ENCODE results near the gene PALS2. TPM values are rescaled to one million over a fixed set of nuclear protein-coding genes. Genes with fewer than 3 reads are reported as not detected.

Gene PALS2
- polyA plus RNA-seq, 4 donors, result 8.8 to 11.2 (median 10.2) TPM

DNA sequence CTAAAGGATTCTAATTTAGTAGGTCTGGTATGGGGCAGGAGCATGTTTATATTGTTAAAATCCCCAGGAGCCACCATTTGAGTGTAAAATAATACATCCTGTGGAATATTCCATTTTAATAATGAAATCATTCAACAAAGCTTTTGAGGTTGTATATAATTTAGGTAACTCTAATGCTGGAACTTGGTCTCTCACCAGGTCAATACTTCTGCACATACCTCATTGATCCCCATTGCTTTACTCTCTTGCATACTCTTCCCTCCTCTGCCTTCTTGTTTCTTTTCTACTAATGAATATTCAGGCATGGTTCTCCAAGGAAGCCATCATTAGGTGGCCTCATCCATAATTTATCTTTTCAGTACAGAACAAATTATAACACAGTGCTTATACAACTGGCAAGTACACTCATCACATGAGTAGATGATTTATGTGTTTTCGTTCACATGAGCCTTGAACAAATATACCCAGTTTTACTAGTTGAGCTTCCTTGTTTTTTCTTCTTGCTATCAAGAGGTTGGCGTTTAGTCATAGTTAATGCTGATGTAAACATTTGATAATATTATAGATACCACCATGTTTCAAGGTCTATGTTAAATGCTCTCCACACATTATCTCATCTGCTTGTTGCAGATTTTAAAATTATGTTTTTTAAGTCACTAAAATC is 7.2 kb downstream of the PALS2 start:
- DNase-seq (ENCODE audit: low read depth in 4 of 4, low spot score in 3 of 4), result no peak

DNA sequence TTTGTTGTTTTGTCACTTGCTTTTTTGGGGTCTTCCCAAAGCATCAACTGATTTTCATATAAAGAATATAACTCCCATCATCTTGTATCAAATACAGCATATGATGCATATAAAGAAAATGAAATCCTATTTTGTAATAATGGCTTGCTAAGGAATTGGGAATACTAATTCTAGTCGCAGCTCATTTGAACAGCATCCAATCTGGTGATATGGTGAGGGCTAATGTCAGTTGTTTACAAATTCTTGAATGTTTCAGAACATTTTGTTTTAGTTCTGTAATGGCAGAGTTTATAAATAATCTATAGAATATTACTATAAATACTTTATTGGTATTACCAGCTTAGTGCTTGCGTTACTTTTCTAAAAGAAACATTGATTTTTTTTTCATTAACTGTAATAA is 8.9 kb downstream of the PALS2 start:
- no peak for DNase-seq (ENCODE audit: low read depth in 4 of 4, low spot score in 3 of 4)

DNA sequence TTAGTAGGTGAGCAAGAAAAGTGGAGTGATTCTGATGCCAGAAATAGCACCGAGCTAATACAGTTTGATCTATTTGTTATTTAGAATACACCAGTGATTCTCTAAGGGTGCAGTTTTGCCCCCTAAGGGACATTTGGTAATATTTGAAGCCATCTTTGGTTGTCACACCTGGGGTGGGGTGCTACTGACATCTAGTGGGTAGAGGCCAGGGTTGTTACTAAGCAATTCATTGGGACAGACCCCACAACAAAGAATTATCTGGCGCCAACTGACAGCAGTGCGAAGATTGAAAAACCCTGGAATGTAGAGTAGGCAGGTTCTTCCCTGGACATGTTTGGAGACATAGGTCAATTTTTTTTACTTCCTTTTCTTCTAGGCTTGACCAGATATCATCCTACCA is 14.6 kb downstream of the PALS2 start:
- DNase-seq (ENCODE audit: low read depth in 4 of 4, low spot score in 3 of 4), result no peak

DNA sequence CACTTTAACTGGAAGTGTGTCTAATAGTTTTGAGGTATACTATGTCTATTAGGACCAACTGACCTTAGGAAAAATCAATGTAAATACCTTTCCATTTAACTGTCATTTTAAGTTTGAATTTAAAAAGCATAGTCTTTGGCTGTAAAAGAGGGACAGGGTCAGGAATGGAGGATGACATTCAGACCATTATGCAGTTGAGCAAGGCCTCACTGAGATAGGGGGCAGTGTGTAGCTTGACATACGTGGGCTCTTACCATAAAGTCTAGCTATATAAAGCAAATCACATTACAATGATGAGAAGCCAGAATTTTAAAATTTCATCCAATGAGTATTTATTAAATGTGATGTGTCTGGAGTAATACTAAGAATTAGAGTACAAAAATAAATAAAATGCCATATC is 17.9 kb downstream of the PALS2 start:
- DNase-seq (ENCODE audit: low read depth in 4 of 4, low spot score in 3 of 4), result no peak

DNA sequence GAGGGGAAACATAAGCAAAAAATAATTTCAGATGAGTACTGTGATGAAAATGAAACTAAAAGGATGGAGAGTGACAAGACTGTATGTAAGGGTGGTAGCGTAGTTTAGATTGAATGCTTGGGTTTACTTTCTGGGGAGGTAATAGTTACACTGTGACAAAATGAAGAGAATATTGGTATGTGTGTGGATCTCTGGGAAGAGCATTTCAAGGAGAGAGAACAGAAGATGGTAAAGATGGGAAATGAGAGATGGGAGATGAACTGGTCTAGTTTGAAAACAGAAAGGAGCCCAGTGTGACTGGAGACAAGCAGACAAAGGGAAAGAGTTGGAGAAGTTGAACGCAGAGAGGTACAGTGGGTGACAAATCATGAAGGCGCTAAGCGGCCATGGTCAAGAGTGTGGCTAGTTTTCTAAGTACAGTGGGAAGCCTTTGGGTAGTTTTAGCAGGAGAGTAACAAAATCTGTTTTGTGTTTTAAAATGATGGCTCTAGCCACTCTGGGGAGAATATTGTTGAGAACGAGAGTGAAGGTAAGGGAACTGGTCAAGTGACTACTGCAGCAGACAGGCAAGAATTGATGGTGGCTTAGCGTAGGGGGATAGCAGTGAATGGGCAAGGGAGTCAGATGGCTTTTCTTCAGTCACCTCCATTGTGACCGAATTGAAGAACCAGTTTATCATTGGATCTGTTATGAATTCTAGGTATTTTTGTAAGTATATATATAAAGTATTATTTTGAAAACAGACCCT is 22.6 kb downstream of the PALS2 start:
- DNase-seq (ENCODE audit: low read depth in 4 of 4, low spot score in 3 of 4), result no peak

DNA sequence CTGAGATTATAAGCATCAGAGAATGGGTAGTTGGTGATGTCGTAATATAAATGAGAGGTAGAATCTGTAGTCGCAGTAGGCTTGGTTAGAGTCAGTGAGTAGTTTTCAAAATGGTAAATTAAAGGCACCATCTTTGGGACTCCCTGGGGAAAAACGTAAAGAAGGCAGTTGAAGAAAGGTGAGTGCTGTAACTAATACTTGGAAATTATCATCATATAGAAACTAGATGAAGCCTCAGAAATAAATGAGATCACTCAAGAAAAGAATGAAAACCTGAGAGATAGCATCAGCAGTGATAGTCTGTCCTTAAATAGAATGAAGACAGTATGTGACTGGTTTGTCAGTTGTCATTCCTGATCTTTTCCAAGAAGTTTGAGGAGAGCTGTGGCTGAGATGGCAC is 23.8 kb downstream of the PALS2 start:
- no peak for DNase-seq (ENCODE audit: low read depth in 4 of 4, low spot score in 3 of 4)

DNA sequence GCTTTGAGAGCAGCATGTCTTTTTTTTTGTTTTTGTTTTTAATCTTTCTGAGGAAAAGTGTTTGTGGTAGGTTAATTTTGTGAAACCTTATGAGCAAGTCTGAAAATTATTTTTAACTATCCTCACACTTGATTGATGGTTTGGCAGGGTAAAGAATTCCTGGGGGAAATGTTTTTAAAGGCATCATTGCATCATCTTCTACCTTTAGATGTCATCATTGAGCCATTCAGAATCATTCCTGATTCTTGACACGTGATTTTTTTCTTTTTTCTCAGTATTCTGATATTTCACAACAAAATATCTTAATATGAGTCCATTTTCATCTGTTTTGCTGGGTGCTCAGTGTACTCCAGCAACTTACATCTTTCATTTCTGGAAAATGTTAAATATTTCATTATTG is 28.3 kb downstream of the PALS2 start:
- DNase-seq (ENCODE audit: low read depth in 4 of 4, low spot score in 3 of 4), result no peak

DNA sequence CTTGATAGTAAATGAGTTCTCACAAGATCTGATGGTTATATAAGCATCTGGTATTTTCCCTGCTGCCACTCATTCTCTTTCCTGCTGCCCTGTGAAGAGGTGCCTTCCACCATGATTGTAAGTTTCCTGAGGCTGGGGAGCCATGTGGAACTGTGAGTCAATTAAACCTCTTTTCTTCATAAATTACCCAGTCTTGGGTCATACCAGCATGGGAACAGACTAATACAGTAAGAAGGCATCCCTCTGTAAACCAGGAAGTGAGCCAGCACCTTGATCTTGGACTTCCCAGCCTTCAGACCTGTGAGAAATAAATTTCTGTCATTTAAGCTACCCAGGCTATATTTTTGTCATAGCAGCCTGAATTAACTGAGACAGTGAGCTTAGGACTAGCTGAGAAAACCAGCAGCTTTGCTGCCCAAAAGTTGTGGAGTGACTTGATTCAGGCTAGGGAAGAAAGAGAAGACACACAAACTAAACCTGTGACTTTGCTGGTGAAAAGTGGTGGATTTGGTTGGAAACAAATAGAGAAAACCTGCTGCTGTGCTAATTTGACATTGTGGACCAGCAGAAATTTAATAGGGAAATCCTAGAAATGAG is 29.7 kb downstream of the PALS2 start:
- DNase-seq (ENCODE audit: low read depth in 4 of 4, low spot score in 3 of 4), result no peak

DNA sequence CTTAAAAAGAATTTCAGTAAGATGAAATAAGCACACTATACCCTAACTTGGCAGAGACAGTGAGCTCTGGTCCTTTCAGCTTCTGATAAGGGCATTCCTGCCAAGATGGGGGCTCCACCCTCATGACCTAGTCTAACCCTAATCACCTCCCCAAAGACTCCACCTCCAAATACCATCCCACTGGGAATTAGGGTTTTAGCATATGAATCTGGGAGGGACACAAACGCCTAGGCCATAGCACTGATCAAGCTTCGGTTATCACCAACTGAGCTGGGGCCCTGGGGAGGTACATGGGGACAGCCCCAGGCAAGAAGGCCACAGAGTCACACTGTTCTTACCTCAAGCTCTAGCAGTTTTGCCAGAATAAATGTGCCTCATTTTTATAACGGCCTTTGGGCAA is 31.4 kb downstream of the PALS2 start:
- no peak for DNase-seq (ENCODE audit: low read depth in 4 of 4, low spot score in 3 of 4)

DNA sequence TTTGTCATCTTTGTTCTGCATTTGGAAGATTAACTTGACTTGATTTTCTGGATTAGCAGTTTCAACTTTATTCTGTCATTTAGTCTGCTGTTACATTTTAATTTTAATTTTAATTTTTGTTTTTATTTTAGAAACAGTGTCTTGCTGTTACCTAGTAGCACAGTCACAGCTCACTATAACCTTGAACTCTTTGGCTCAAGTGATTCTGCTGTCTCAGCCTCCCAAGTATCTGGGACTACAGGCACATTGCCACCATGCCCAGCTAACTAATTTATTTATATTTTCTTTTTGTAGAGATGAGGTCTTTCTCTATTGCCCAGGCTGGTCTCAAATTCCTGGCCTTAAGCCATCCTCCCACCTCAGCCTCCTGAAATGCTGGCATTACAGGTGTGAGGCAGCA is 35.3 kb downstream of the PALS2 start:
- no peak for DNase-seq (ENCODE audit: low read depth in 4 of 4, low spot score in 3 of 4)

DNA sequence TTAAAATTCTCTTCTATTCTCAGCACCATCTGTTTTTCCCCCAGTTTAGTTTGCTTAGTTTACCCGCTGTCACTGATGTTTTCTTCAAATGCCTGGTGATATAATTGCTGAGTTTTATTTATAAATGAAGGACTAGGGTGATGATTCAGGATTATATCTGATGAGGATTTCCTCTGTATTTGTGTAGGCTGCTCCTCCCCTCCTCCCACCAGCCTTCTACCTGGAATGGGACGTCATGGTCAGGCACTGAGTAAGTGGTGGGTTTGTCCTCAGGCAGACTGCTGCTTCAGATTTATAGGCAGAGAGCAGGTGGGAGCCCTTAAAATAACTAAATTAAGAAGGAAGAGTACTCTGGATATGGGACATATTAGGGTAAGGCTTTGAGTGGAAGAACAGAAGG is 35.8 kb downstream of the PALS2 start:
- DNase-seq (ENCODE audit: low read depth in 4 of 4, low spot score in 3 of 4), result no peak

DNA sequence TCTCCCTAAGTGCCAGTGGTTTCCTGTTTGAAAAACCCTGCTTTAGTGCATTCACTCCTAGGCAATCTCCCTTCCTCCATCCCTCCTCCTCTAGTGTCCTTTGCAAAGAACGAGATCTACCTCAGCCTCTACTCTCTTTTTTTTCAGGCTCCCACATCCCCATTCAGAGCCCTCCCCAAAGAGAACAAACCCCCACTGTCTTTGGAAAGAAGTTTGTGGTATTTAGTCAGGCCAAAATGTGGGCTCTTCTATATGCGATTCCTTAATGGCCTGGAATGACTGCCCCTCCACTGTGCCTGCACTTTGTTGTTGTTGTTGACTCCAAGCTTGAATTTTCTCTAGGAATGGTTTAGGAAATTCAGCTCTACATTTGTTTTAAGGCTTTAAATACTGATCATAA is 36.3 kb downstream of the PALS2 start:
- no peak for DNase-seq (ENCODE audit: low read depth in 4 of 4, low spot score in 3 of 4)

DNA sequence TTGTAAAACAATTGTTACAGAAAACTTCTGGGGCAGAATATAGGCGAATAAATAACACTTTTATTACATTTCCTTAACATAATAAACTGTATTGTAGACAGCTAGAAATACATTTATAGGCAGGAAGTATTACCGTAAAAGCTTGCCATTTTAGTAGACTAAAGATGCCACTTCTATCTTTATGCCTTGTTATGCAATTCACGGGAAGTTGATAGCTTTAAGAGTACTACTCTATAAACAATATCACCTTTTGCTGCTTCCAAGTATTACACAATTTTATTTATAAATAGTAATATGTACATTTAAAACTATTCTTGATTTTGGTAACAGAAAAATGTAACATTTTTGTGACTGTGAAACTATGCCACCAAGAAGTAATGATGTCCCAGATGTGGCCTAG is 37.9 kb downstream of the PALS2 start:
- DNase-seq (ENCODE audit: low read depth in 4 of 4, low spot score in 3 of 4), result no peak

DNA sequence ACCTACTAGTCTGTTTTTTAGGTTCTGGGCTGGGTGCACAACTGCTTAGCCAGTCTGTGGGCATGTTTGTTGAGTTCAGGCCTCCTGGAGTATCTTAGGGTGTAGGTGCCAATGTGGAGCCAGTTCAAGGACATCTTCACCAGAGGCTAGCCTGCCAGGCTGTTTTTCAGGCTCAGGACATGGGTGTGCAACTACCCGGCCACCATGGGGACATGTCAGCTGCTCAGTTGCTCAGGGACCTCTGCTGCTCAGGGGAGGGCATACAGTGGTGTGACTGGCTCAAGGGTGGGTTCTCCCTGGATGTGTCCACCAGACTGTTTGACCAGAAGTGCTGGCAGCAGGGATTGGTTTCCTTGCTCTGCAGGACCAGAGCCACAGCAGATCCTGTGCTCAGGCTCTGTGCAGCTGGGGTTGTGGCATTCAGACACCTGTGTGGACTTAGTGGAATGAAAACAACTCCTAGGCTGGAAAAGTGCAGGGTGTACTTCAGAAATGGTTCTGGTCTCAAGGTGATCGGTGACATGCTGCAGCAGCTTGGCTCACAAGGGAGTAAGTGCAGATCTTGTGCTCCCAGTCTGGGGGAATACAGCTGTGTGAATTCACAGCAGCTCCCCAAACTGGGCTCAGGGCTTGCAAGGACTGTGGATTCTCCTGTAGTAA is 44.8 kb downstream of the PALS2 start:
- DNase-seq (ENCODE audit: low read depth in 4 of 4, low spot score in 3 of 4), result no peak

DNA sequence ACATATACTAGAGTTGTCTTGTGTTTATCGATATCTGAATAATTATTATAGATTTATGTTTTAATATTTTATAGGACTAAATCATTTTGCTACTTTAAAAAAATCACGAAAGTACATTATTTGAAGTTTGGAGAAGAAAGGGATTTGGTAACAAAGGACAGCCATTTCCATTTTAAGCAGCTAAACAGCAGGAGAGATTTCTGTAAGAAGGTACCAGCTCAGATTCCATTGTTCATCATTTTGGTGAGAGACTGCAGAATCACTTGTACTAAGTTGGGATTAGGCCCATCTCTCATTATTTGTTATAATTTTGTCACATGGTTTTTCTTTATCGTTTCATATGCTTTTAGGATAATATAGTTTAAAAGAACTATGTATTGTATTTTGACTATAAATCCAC is 46.7 kb downstream of the PALS2 start:
- no peak for DNase-seq (ENCODE audit: low read depth in 4 of 4, low spot score in 3 of 4)

DNA sequence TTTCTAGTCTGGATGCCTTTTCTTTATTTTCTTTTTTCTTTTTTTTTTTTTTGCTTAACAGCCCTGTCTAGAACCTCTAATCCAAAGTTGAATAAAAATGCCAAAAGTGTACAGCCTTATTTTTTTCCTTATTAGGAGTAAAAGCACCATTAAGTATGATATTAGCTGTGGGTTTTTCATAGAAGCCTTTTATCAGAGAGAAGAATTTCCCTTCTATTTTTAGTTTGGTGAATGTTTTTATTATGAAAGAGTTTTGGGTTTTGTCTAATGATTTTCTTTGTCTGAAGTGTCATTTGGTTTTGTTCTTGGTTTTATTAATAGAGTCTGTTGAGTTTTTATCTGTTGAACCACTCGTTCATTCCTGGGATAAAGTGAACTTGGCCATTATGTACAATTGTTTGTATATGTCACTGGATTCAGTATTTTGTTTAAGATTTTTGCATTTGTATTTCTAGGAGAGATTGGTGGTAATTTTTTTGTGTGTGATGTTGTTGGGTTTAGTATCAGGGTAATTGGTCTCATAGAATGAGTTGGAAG is 49.5 kb downstream of the PALS2 start:
- no peak for DNase-seq (ENCODE audit: low read depth in 4 of 4, low spot score in 3 of 4)

Other genes starting within 250 kb of the PALS2 start
- gene GSDME, start 184.0 kb downstream of the PALS2 start, polyA plus RNA-seq (ENCODE audit: insufficient read length in 4 of 4), result 10 to 100 TPM; 12.4 to 15.3 (median 14.8) TPM